PC-9 (cell line): ENCODE data around the gene GPR63.

Source experiments
- CTCF ChIP-seq: fragments of 200-600 bp; sonication (generic); conservative IDR thresholded peaks from 2 replicates; pipeline ENCODE4 v1.6.1; 2017; ENCODE audit warnings: mixed run types, antibody characterized with exemption, mild to moderate bottlenecking, moderate library complexity
- EZH2 ChIP-seq: fragments of 200-600 bp; sonication (generic); IDR thresholded peaks from 2 replicates; pipeline ENCODE4 v1.8.0; 2017; ENCODE audit warnings: antibody characterized with exemption, low read depth

- no peak for TF ChIP-seq CTCF
- no peak for TF ChIP-seq EZH2
These were observed 55.7 kb downstream of the GPR63 start for GRCh38 chr6:96781557-96781956.
